ENCODE measurements around the gene CACNA2D1. TPM values are rescaled to one million over a fixed set of nuclear protein-coding genes. Genes with fewer than 3 reads are reported as not detected.

Gene CACNA2D1
- total RNA-seq, 1 experiment from 2014 or later: 9.1 TPM

GRCh38 chr7:82360591-82361368 lies 82.8 kb downstream of the CACNA2D1 start:
- H3K27me3 ChIP-seq (ENCODE audit: control insufficient read depth, insufficient read depth, low read length): no peaks in the 10 kb centered on the region
- H3K36me3 ChIP-seq (replicated peaks; ENCODE audit: control insufficient read depth, insufficient read depth, low read length): no peaks in the 10 kb centered on the region
- no peak overlapping the region for H3K4me3 ChIP-seq (ENCODE audit: insufficient read depth, low read depth, low read length)
- no peak for DNase-seq

- DNase-seq: no peak
- H3K36me3 ChIP-seq (replicated peaks; ENCODE audit: control insufficient read depth, insufficient read depth, low read length): no peaks in the 10 kb centered on the region
- no peak overlapping the region for H3K4me3 ChIP-seq (ENCODE audit: insufficient read depth, low read depth, low read length)
- no peaks in the 10 kb centered on the region for H3K27me3 ChIP-seq (ENCODE audit: control insufficient read depth, insufficient read depth, low read length)
Measured at GRCh38 chr7:82359426-82359825, 84.2 kb downstream of the CACNA2D1 start.

DNA sequence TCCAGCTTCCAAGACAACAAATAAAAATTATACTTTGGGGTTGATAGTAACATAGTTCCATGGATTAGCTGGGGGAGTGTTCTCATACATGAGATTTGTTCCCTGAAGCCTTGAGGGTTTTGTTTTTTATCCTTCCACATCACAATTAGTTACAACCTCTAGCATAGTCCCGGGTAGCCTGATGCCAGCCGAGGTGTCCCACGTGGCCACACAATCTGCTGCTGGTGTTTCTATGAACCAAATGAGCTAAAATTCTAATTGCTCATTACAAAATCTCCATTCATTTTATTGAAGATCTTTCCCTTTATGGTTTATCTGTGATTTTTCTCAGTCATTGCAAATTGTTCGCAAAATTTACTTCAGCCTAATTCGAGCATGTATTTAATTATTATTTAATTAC lies 84.7 kb downstream of the CACNA2D1 start:
- H3K36me3 ChIP-seq (replicated peaks; ENCODE audit: control insufficient read depth, insufficient read depth, low read length): no peaks in the 10 kb centered on the region
- no peaks in the 10 kb centered on the region for H3K27me3 ChIP-seq (ENCODE audit: control insufficient read depth, insufficient read depth, low read length)
- no peak for DNase-seq
- no peak overlapping the region for H3K4me3 ChIP-seq (ENCODE audit: insufficient read depth, low read depth, low read length)

GRCh38 chr7:82358009-82358578 lies 85.5 kb downstream of the CACNA2D1 start:
- DNase-seq: no peak
- Histone ChIP-seq H3K27me3 (ENCODE audit: control insufficient read depth, insufficient read depth, low read length) (no peaks in the 10 kb centered on the region), H3K4me3 (ENCODE audit: insufficient read depth, low read depth, low read length) (no peak overlapping the region), H3K36me3 (replicated peaks; ENCODE audit: control insufficient read depth, insufficient read depth, low read length) (no peaks in the 10 kb centered on the region)

DNA sequence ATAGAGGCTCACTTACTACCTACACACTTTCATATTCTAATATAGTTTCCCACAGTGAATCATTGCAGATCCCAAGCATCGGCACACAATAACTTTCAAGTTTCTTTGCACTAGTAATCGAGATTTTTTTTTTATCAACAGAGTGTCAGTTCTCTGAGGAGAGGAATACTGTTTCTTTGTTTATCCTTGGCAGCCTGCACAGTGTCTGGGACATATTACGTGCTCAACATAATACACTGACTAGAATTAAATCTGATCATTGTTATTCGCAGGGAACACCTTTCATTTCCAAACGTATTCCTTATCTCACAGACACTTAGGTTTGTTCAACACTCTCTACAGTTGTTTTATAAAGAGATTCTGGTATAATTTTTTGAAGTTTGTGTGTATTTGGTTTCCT lies 95.3 kb downstream of the CACNA2D1 start:
- no peaks in the 10 kb centered on the region for H3K36me3 ChIP-seq (replicated peaks; ENCODE audit: control insufficient read depth, insufficient read depth, low read length)
- no peaks in the 10 kb centered on the region for H3K27me3 ChIP-seq (ENCODE audit: control insufficient read depth, insufficient read depth, low read length)
- no peak overlapping the region for H3K4me3 ChIP-seq (ENCODE audit: insufficient read depth, low read depth, low read length)
- no peak for DNase-seq

DNA sequence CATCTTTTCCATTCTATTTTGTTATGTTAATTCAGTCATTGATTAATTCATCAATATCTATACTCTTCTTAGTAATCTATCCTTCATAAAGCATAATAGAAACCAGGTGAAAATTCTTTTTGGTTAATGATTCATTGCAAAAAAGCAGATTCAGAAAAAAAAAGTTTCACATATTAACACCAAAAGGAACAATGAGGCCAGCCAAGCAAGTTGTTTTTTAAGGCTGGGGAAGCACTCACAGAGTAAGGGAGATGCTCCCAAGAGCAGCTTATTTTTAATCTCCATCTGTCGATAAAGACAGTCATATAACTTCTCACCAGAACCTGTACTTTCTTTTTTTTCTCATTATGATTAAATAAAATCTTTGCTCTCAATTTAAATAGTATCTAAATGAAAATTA lies 95.8 kb downstream of the CACNA2D1 start:
- no peak overlapping the region for H3K4me3 ChIP-seq (ENCODE audit: insufficient read depth, low read depth, low read length)

GRCh38 chr7:82345886-82346285 lies 97.7 kb downstream of the CACNA2D1 start:
- Histone ChIP-seq H3K4me3 (ENCODE audit: insufficient read depth, low read depth, low read length) (no peak overlapping the region), H3K27me3 (ENCODE audit: control insufficient read depth, insufficient read depth, low read length) (no peaks in the 10 kb centered on the region), H3K36me3 (replicated peaks; ENCODE audit: control insufficient read depth, insufficient read depth, low read length) (no peaks in the 10 kb centered on the region)
- DNase-seq: no peak

More for the DNA sequence above, 95.8 kb downstream of the CACNA2D1 start:
- H3K36me3 ChIP-seq (replicated peaks; ENCODE audit: control insufficient read depth, insufficient read depth, low read length): no peaks in the 10 kb centered on the region
- no peaks in the 10 kb centered on the region for H3K27me3 ChIP-seq (ENCODE audit: control insufficient read depth, insufficient read depth, low read length)
- DNase-seq: no peak

- Histone ChIP-seq H3K36me3 (replicated peaks; ENCODE audit: control insufficient read depth, insufficient read depth, low read length) (no peaks in the 10 kb centered on the region), H3K4me3 (ENCODE audit: insufficient read depth, low read depth, low read length) (no peak overlapping the region), H3K27me3 (ENCODE audit: control insufficient read depth, insufficient read depth, low read length) (no peaks in the 10 kb centered on the region)
- DNase-seq: no peak
Measured at GRCh38 chr7:82343716-82344115, 99.9 kb downstream of the CACNA2D1 start.

DNA sequence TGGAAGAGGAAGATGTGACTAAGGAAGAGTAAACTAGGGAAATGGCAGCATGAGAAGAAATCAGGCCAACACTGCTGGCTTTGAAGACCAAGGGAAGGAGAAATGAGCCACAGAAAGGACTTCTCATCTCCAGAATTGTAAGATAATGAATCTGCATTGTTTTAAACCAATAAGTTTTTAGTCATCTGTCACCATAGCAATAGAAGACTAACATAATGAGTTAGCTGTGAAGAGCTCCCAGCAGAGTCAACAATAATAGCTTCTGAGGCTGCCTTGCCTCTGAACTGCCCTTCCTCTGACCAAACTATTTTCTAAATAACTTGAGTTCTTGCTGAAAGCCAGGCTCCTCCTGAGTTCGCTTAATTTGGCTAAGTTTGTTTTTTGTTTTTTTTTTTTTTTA lies 103.6 kb downstream of the CACNA2D1 start:
- Histone ChIP-seq H3K27me3 (ENCODE audit: control insufficient read depth, insufficient read depth, low read length) (no peaks in the 10 kb centered on the region), H3K4me3 (ENCODE audit: insufficient read depth, low read depth, low read length) (no peak overlapping the region), H3K36me3 (replicated peaks; ENCODE audit: control insufficient read depth, insufficient read depth, low read length) (no peaks in the 10 kb centered on the region)
- DNase-seq: no peak

GRCh38 chr7:82335927-82336326 lies 107.7 kb downstream of the CACNA2D1 start:
- H3K27me3 ChIP-seq (ENCODE audit: control insufficient read depth, insufficient read depth, low read length): no peaks in the 10 kb centered on the region
- no peak overlapping the region for H3K4me3 ChIP-seq (ENCODE audit: insufficient read depth, low read depth, low read length)
- H3K36me3 ChIP-seq (replicated peaks; ENCODE audit: control insufficient read depth, insufficient read depth, low read length): no peaks in the 10 kb centered on the region; the same call in 1 of the 2 replicates
- no peak for DNase-seq

- Histone ChIP-seq H3K36me3 (replicated peaks; ENCODE audit: control insufficient read depth, insufficient read depth, low read length) (no peaks in the 10 kb centered on the region; the same call in 1 of the 2 replicates), H3K27me3 (ENCODE audit: control insufficient read depth, insufficient read depth, low read length) (no peaks in the 10 kb centered on the region), H3K4me3 (ENCODE audit: insufficient read depth, low read depth, low read length) (no peak overlapping the region)
- DNase-seq: no peak
Measured at GRCh38 chr7:82335001-82335400, 108.6 kb downstream of the CACNA2D1 start.

DNA sequence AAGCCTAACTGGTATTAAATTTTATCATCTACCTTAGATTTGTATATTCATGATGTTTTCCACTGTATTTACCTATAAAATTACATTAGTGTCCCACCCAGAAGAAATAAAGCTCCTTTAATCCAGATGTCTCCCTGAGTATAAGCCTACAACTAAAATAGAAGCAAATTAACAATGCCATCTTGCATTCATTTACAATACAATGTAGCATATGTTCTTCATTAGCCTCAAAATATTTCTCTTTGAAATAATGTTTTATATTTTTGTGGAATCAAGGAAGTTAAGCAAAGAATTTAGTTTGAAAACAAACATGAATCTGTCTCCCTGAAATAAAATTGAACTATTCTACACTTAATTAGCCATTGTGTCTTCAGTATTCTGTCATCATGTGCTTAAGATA lies 112.3 kb downstream of the CACNA2D1 start:
- no peak for DNase-seq
- Histone ChIP-seq H3K4me3 (ENCODE audit: insufficient read depth, low read depth, low read length) (no peak overlapping the region), H3K27me3 (ENCODE audit: control insufficient read depth, insufficient read depth, low read length) (no peaks in the 10 kb centered on the region), H3K36me3 (replicated peaks; ENCODE audit: control insufficient read depth, insufficient read depth, low read length) (no peaks in the 10 kb centered on the region; the same call in 1 of the 2 replicates)

DNA sequence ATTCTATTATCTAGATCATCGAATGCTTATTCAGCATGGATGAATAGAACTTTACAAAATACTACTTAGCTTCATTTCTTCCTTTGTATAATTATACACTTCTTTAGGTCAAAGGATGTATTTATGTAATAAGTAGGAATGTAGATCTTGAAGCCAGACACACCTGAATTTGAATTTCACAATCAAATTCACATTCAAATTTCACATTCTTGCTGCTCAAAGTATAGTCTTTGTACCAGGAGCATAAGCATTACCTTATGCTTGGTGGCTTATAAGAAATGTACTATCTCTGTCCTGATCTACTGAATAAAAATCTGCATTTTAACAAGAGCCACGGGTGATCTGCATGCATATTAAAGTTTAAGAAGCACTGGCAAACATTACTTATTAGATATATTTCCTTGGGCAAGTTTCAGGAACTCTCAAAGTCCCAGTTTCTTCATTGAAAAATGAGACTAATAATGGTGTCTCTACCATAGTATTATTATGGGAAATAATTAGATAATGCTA lies 112.8 kb downstream of the CACNA2D1 start:
- no peaks in the 10 kb centered on the region for H3K27me3 ChIP-seq (ENCODE audit: control insufficient read depth, insufficient read depth, low read length)
- DNase-seq: no peak
- no peaks in the 10 kb centered on the region; the same call in 1 of the 2 replicates for H3K36me3 ChIP-seq (replicated peaks; ENCODE audit: control insufficient read depth, insufficient read depth, low read length)
- no peak overlapping the region for H3K4me3 ChIP-seq (ENCODE audit: insufficient read depth, low read depth, low read length)

DNA sequence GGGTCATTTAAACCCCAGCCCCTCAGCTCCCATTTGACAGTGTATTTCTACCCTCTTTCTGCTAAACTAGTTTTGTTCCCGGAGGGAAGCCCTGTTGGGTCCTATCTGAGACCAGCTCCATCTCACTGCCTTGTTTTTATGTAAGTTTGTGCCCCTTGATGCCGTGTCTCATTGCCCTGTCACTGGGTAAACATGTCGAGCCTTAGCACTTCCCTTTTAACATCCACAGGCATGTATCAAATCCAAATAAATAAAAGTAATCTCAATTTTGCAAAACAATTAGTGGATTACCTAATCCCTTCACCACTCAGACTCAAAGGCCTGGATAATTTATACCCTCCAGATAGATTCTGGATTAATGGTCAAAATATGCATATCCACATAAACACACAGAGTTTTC lies 115.7 kb downstream of the CACNA2D1 start:
- H3K36me3 ChIP-seq (replicated peaks; ENCODE audit: control insufficient read depth, insufficient read depth, low read length): no peaks in the 10 kb centered on the region
- DNase-seq: no peak
- no peak overlapping the region for H3K4me3 ChIP-seq (ENCODE audit: insufficient read depth, low read depth, low read length)
- no peaks in the 10 kb centered on the region for H3K27me3 ChIP-seq (ENCODE audit: control insufficient read depth, insufficient read depth, low read length)

DNA sequence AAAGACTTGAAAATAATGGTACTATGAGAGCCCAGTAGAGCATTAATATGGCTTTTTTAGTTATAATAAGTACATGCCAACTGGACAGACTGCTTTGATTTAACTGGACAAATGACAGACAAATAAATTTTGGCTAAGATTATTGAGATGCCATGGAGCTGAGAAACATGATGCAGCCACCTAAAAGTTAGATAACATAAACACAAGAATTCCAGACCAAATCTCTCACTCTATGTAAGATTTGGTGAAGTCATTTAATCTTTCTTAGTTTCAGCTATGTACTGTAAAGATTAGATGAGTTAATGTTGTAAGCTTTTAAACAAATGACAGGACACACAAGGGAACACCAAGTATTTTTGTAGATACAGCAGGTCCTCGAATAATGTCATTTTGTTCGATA lies 118.2 kb downstream of the CACNA2D1 start:
- H3K27me3 ChIP-seq (ENCODE audit: control insufficient read depth, insufficient read depth, low read length): no peaks in the 10 kb centered on the region
- H3K36me3 ChIP-seq (replicated peaks; ENCODE audit: control insufficient read depth, insufficient read depth, low read length): no peaks in the 10 kb centered on the region
- DNase-seq: no peak
- H3K4me3 ChIP-seq (ENCODE audit: insufficient read depth, low read depth, low read length): no peak overlapping the region

Measured in H7 (cell line).